Hepatocyte (in vitro differentiated cells): ENCODE data around the gene HPCAL4.

ENCODE experiments used
- CTCF ChIP-seq: fragments of 200-600 bp; sonication (generic); IDR thresholded peaks from 2 replicates; pipeline ENCODE4 v1.5.1; 2016; ENCODE audit warnings: antibody characterized with exemption, mild to moderate bottlenecking; ENCODE audit not compliant: poor library complexity
- EZH2 ChIP-seq: fragments of 200-600 bp; sonication (generic); IDR thresholded peaks from 2 replicates; pipeline ENCODE4 v1.6.1; 2016; ENCODE audit warnings: antibody characterized with exemption, mild to moderate bottlenecking, borderline replicate concordance

- TF ChIP-seq CTCF = no peak
- TF ChIP-seq EZH2 = no peak
Measured at GRCh38 chr1:39721664-39722063, 30.4 kb upstream of the HPCAL4 start.
